Panc1 (cell line): ENCODE data around the gene RNF114. TPM values are rescaled to one million over a fixed set of nuclear protein-coding genes. Genes with fewer than 3 reads are reported as not detected.

Source experiments
- ATAC-seq: fragments of 200-7000 bp; cut with Tn5 transposase; 2 replicates; pipeline ENCODE4 v1.9.1; 2020; ENCODE audit warnings: mild to moderate bottlenecking, moderate library complexity
- BruUV-seq: library from RNA; stranded (reverse); fragments of 400-500 nt; replicated peaks from 2 replicates; lab custom pipeline; 2021; lab: Mats Ljungman, UMichigan
- CTCF ChIA-PET: fragments of 300-600 bp; sonication (Branson Sonifier 250); formaldehyde crosslinking; loops from one replicate; lab custom pipeline; 2022; ENCODE audit warnings: antibody characterized with exemption; lab: Charles Lee
- POLR2A ChIA-PET: fragments of 300-600 bp; sonication (Branson Sonifier 250); formaldehyde crosslinking; loops from one replicate; lab custom pipeline; 2022; ENCODE audit warnings: antibody characterized with exemption; lab: Charles Lee
- DNase-seq: peaks from one replicate; pipeline ENCODE4 v3.0.0-alpha.2; 2010; ENCODE audit warnings: low read depth, low spot score
- H3K27ac ChIP-seq: 2 replicates; pipeline ENCODE4 v1.5.1; 2011; ENCODE audit warnings: mild to moderate bottlenecking, low read length, inconsistent platforms
- H3K27me3 ChIP-seq: fragments of 200-500 bp; sonication (Bioruptor generic); 2 replicates; pipeline ENCODE4 v1.6.0; 2014; ENCODE audit warnings: low read length, inconsistent platforms; ENCODE audit not compliant: control insufficient read depth, insufficient read depth
- H3K36me3 ChIP-seq: fragments of 200-500 bp; sonication (Bioruptor generic); 2 replicates; pipeline ENCODE4 v1.5.1; 2014; ENCODE audit warnings: inconsistent platforms, mild to moderate bottlenecking, low read length, moderate library complexity; ENCODE audit not compliant: control insufficient read depth, insufficient read depth
- H3K4me1 ChIP-seq: 2 replicates; pipeline ENCODE4 v1.5.1; 2011; ENCODE audit warnings: inconsistent platforms, mild to moderate bottlenecking, low read length, moderate library complexity; ENCODE audit not compliant: control insufficient read depth, insufficient read depth
- H3K4me3 ChIP-seq, 2 experiments: 2 replicates each; pipeline ENCODE4 v1.5.1; 2011 to 2012; ENCODE audit warnings: low read depth in 2 of 2, low read length in 2 of 2, mild to moderate bottlenecking in 2 of 2, inconsistent platforms in 1 of 2, moderate library complexity in 1 of 2
- H3K9me3 ChIP-seq: fragments of 200-500 bp; sonication (Bioruptor generic); 2 replicates; pipeline ENCODE4 v1.5.1; 2014; ENCODE audit warnings: low read depth, mild to moderate bottlenecking, inconsistent platforms, low read length, moderate library complexity; ENCODE audit not compliant: control insufficient read depth, insufficient read depth
- CTCF ChIP-seq: fragments of 450-650 bp; IDR thresholded peaks from 2 replicates; pipeline ENCODE4 v1.5.1; 2017; ENCODE audit warnings: mild to moderate bottlenecking
- POLR2AphosphoS5 ChIP-seq: IDR thresholded peaks from 2 replicates; pipeline ENCODE4 v1.6.1; 2012; ENCODE audit warnings: mild to moderate bottlenecking, low read depth, low read length, moderate library complexity
- REST ChIP-seq, 2 experiments: IDR thresholded peaks; 2 replicates each; pipeline ENCODE4 v1.6.1; 2011 to 2012; ENCODE audit warnings: low read depth in 2 of 2, control low read depth in 1 of 2, low read length in 1 of 2, mild to moderate bottlenecking in 1 of 2, moderate library complexity in 1 of 2; ENCODE audit not compliant: insufficient read depth in 1 of 2
- SIN3A ChIP-seq: IDR thresholded peaks from 2 replicates; pipeline ENCODE4 v1.6.1; 2012; ENCODE audit warnings: low read depth, mild to moderate bottlenecking, low read length, moderate library complexity, borderline replicate concordance; ENCODE audit not compliant: insufficient read depth
- TCF7L2 ChIP-seq: IDR thresholded peaks from 2 replicates; pipeline ENCODE4 v1.6.1; 2011; ENCODE audit warnings: mild to moderate bottlenecking, low read depth, low read length, inconsistent platforms
- in situ Hi-C: cut with HindIII; loops from 2 replicates; pipeline ENCODE4 v1.10.0; 2016; ENCODE audit warnings: low sequenced_read_pairs, low pct_unique_long_range_greater_than_20kb
- intact Hi-C: fragments of 100-400 bp; cut with micrococcal nuclease; formaldehyde crosslinking; loops from one replicate; pipeline ENCODE4 v1.10.0; 2022; ENCODE audit not compliant: unreplicated experiment
- total RNA-seq: library from RNA; stranded (reverse); gene quantifications from one replicate; pipeline ENCODE4 v1.2.1, GENCODE V29; 2021; ENCODE audit not compliant: unreplicated experiment

RNF114 gene
- total RNA-seq, 1 experiment from 2014 or later: 70.0 TPM

GRCh38 chr20:49918446-49918845, 17.8 kb upstream of the RNF114 start:
- intact Hi-C loops (no loop called here), in situ Hi-C loops (no loop called here)
- no peak overlapping the region for H3K4me3 ChIP-seq
- ChIA-PET CTCF (no interaction called here), POLR2A (interaction anchor here (0.7 kb wide), 1 partner anchor 14 kb away, joined by 4 read pairs; no protein-coding TSS in a partner anchor)
- H3K27me3 ChIP-seq: no peaks in the 10 kb centered on the region
- DNase-seq: no peak
- ATAC-seq: no peak
- H3K27ac ChIP-seq: no peak overlapping the region
- no peaks in the 10 kb centered on the region for H3K9me3 ChIP-seq
- peaks cover 3% of the 10 kb centered on the region; the same call in 1 of the 2 replicates for H3K36me3 ChIP-seq
- no TSS peak for BruUV-seq
- peaks cover 15% of the 10 kb centered on the region for H3K4me1 ChIP-seq
- TF ChIP-seq POLR2AphosphoS5 (no peak), SIN3A (no peak), REST (IDR thresholded peaks at IDR 0.05; ENCODE audit: insufficient read depth in 1 of 2, low read depth in 2 of 2, low read length in 1 of 2) (no peak), CTCF (no peak), TCF7L2 (no peak)

- intact Hi-C loops: no loop called here
Observed at GRCh38 chr20:49919009-49919408, 17.2 kb upstream of the RNF114 start.

More at GRCh38 chr20:49919009-49919408, 17.2 kb upstream of the RNF114 start:
- no peak for DNase-seq
- no peaks in the 10 kb centered on the region for H3K9me3 ChIP-seq
- TF ChIP-seq TCF7L2 (no peak), SIN3A (no peak), POLR2AphosphoS5 (no peak), REST (IDR thresholded peaks at IDR 0.05; ENCODE audit: insufficient read depth in 1 of 2, low read depth in 2 of 2, low read length in 1 of 2) (no peak), CTCF (no peak)
- BruUV-seq: no TSS peak
- H3K36me3 ChIP-seq: peaks cover 3% of the 10 kb centered on the region; the same call in 1 of the 2 replicates
- H3K4me3 ChIP-seq: no peak overlapping the region
- CTCF ChIA-PET: no interaction called here
- H3K27ac ChIP-seq: no peak overlapping the region
- POLR2A ChIA-PET: no interaction called here
- H3K4me1 ChIP-seq: peaks cover 10% of the 10 kb centered on the region
- no peak for ATAC-seq
- in situ Hi-C loops: no loop called here
- no peaks in the 10 kb centered on the region for H3K27me3 ChIP-seq
